Fibroblast of villous mesenchyme (primary cell): Measurements from ENCODE around the gene LRIG1. TPM values are rescaled to one million over a fixed set of nuclear protein-coding genes. Genes with fewer than 3 reads are reported as not detected.

Source experiments
- DNase-seq: peaks from one replicate; pipeline ENCODE4 v3.0.0-alpha.2; 2010; ENCODE audit warnings: low read depth
- H3K4me3 ChIP-seq: 2 replicates; pipeline ENCODE4 v1.5.1; 2011; ENCODE audit warnings: low read depth, mild to moderate bottlenecking, low read length
- CTCF ChIP-seq: IDR thresholded peaks from 2 replicates; pipeline ENCODE4 v1.5.1; 2012; ENCODE audit warnings: low read depth, mild to moderate bottlenecking, low read length; ENCODE audit not compliant: insufficient read depth
- total RNA-seq: library from RNA; depleted of rRNA; stranded (reverse); fragments of >200 nt; gene quantifications from 2 replicates; pipeline ENCODE4 v1.2.3, GENCODE V29; 2012

LRIG1 gene, protein sequence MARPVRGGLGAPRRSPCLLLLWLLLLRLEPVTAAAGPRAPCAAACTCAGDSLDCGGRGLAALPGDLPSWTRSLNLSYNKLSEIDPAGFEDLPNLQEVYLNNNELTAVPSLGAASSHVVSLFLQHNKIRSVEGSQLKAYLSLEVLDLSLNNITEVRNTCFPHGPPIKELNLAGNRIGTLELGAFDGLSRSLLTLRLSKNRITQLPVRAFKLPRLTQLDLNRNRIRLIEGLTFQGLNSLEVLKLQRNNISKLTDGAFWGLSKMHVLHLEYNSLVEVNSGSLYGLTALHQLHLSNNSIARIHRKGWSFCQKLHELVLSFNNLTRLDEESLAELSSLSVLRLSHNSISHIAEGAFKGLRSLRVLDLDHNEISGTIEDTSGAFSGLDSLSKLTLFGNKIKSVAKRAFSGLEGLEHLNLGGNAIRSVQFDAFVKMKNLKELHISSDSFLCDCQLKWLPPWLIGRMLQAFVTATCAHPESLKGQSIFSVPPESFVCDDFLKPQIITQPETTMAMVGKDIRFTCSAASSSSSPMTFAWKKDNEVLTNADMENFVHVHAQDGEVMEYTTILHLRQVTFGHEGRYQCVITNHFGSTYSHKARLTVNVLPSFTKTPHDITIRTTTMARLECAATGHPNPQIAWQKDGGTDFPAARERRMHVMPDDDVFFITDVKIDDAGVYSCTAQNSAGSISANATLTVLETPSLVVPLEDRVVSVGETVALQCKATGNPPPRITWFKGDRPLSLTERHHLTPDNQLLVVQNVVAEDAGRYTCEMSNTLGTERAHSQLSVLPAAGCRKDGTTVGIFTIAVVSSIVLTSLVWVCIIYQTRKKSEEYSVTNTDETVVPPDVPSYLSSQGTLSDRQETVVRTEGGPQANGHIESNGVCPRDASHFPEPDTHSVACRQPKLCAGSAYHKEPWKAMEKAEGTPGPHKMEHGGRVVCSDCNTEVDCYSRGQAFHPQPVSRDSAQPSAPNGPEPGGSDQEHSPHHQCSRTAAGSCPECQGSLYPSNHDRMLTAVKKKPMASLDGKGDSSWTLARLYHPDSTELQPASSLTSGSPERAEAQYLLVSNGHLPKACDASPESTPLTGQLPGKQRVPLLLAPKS
- total RNA-seq: 10.4 and 17.1 TPM in 2 replicates

GRCh38 chr3:66500576-66501482, at the start of gene LRIG1:
Gene LRIG1 (minus strand): TSS chr3:66501022. CDS start chr3:66500407, 615 bp downstream.
- peak within 1 kb of the TSS; percentile 73 for H3K4me3 ChIP-seq
- no peak for TF ChIP-seq CTCF
- peak; percentile 98 for DNase-seq

GRCh38 chr3:66544619-66545429, 44.0 kb upstream of the LRIG1 start:
- H3K4me3 ChIP-seq: no peak overlapping the region
- DNase-seq: no peak
- no peak for TF ChIP-seq CTCF

GRCh38 chr3:66542153-66542552, 41.3 kb upstream of the LRIG1 start:
- no peak for TF ChIP-seq CTCF
- H3K4me3 ChIP-seq: no peak overlapping the region
- no peak for DNase-seq

GRCh38 chr3:66539466-66539989, 38.7 kb upstream of the LRIG1 start:
- H3K4me3 ChIP-seq: no peak overlapping the region
- no peak for DNase-seq
- no peak for TF ChIP-seq CTCF

- no peak for TF ChIP-seq CTCF
- H3K4me3 ChIP-seq: no peak overlapping the region
- DNase-seq: no peak
Observed at GRCh38 chr3:66538390-66538789, 37.6 kb upstream of the LRIG1 start.
